GM21825 (cell line): ENCODE data around the gene ZBTB26.

Source experiments
- ATAC-seq: cut with Tn5 transposase; IDR thresholded peaks from one replicate; pipeline ENCODE4 v1.9.1; 2021; ENCODE audit warnings: mild to moderate bottlenecking, moderate library complexity; ENCODE audit not compliant: unreplicated experiment

Gene ZBTB26, protein sequence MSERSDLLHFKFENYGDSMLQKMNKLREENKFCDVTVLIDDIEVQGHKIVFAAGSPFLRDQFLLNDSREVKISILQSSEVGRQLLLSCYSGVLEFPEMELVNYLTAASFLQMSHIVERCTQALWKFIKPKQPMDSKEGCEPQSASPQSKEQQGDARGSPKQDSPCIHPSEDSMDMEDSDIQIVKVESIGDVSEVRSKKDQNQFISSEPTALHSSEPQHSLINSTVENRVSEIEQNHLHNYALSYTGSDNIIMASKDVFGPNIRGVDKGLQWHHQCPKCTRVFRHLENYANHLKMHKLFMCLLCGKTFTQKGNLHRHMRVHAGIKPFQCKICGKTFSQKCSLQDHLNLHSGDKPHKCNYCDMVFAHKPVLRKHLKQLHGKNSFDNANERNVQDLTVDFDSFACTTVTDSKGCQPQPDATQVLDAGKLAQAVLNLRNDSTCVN

GRCh38 chr9:122931226-122932121, at the start of gene ZBTB26:
Gene ZBTB26, minus strand, starts transcription at chr9:122931512. Its CDS starts 11,578 bp downstream, at chr9:122919934.
- ATAC-seq: peak; percentile 93

DNA sequence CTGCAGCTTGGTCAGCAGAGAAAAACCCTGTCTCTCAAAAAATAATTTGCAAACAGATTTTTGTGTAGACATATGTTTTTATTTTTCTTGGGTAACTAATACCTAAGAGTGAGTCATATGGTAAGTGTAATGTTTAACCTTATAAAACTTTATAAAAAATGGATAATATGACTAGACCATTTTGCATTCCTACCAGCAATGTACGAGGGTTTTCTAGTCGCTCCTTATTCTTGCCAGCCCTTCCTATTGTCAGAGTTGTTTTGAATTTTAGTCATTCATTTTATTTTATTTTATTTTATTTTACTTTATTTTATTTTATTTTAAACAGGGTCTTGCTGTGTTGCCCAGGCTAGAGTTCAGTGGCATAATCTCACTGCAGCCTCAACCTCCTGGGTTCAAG, 47.3 kb upstream of the ZBTB26 start:
- no peak for ATAC-seq

- ATAC-seq: no peak
Measured at GRCh38 chr9:122975196-122975595, 43.9 kb upstream of the ZBTB26 start.

DNA sequence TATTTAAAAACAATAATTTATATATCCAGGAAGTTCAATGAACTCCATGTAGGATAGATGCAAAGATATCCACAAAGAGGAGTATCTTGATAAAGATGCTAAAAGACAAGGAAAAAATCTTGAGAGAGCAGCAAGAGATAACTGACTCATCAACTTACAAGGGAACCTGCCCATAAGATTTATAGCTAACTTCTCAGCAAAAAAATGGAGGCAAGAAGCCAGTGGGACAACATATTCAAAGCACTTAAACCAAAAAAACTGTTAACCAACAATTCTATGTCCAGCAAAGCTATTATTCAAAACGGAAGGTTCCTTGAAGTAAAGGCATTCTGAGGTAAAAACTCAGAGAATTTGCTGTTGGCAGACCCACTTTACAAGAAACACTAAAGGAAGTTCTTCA, 29.8 kb upstream of the ZBTB26 start:
- ATAC-seq: no peak

DNA sequence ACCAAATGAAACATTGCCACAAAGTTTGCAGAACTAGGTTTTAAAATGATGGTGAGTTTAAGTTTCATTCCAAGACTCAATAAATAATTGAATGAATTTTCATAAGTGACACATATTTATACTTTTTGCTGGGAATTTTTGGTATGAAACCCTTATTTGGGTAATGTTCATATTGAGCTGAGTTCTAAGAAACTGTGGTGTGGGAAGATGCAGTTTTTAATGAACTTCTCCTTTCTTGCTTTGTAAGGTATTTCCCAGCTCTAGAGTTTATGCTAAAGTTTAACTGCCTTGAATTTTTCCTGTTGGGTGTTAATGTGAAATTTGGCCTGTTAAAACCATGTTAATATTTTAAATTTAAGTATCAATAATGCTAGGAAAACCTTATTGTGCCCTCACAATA, 24.6 kb upstream of the ZBTB26 start:
- no peak for ATAC-seq

DNA sequence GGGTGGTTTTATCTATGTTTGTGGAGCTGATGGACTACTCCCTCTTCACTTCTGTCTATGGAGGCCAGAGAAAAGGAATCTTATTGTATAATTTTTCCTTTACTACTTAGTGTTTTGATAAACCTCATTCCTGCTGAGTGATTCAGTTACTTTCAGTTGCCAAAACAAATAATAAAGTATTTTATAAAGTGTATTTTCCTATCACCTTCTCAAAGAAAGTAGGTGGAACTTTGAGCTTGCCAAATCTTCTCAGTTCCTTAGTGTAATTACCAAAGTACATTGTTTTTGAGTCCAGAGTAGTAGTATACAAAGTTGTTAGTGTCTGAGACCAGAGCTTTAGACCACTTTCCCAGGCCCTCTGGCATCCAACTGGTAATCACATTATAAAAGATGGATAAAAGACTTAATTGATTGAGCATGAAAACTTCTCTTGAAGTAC, 23.0 kb upstream of the ZBTB26 start:
- ATAC-seq: no peak

- ATAC-seq: no peak
Measured at GRCh38 chr9:122951056-122951455, 19.7 kb upstream of the ZBTB26 start.

DNA sequence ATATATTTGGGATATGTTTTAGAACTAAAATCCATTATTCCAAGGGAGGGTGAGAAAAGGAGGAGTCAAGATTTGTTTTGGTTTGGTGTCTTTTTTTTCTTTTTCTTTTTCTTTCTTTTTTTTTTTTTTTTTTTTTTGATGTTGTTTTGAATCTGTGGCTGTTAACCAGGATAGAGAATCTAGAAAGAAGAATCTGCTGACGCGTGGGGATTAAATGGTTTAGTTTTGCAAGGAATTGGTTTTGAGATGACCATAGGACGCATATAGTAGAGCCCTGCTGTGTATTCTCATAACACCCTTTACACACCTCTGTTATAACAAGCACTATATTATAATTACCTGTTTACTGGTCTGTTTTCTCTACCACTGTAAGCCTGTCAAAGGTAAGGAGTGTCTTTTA, 19.0 kb upstream of the ZBTB26 start:
- ATAC-seq: no peak

- no peak for ATAC-seq
Measured at GRCh38 chr9:122949696-122950095, 18.4 kb upstream of the ZBTB26 start.

- ATAC-seq: no peak
Measured at GRCh38 chr9:122948313-122948712, 17.0 kb upstream of the ZBTB26 start.

DNA sequence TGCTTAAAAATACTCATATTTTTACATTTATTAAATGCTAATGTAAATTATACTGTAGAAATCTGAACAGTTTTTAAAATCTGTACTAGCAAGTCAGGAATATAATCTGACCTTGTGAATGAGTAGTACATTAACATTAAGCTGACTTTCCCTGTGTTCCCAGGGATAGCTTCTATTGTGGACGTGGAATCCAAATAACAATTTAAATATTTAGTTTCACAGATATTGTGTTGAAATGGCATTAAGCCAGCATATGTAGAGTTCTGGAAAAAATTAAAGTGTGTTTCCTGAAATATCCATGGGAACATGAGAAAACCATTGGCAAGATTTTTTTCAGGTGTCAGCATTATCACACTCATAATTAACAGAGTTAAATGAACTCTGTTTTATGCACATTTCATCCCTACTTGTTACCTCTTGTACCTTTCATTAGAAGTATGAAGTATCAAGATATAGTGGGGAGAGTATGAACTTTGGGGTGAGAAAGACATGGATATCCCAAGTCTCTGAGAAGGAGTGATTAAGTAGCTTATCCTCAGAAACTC, 15.2 kb upstream of the ZBTB26 start:
- ATAC-seq: no peak

DNA sequence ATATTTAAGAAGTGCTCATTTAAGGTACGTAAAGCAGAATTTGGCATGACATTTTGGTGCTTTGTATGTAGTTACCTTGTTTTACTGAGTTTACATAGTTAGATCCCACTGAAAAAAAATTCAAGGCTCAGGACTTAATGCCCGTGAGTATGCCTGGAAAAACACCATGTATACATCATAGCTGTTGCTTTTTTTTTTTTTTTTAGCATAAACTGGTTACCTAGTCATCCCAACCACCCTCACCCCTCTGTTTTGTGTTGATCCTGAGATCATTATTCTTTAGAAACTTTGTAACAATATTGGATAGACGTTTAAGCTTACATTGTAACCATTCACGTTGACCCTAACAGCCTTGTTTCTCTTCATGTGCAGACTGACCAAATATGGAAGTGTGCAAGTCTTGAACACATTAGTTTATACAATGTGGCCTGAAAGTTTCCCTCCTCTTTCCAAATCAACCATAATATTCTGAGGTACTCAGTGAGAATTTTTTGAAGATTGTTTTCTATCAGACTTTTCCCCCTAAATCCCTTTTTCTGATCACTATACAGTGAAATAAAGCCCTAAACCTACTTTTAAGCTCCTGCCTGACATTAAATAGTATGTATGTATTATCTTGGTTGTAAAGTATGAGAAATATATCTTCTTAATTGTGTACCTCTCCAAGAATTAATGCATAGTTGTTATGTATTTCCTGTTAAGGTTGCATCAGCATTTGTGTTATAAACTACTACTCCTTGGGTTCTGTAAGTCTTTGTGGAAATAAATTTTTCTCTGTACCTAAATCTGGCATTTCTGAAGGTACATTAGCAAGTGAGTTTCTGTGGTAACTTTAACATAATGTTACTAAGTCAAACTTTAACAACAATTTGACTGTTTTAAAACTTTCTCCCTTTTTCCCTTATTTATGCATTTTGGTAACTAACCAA, 13.9 kb upstream of the ZBTB26 start:
- no peak for ATAC-seq

DNA sequence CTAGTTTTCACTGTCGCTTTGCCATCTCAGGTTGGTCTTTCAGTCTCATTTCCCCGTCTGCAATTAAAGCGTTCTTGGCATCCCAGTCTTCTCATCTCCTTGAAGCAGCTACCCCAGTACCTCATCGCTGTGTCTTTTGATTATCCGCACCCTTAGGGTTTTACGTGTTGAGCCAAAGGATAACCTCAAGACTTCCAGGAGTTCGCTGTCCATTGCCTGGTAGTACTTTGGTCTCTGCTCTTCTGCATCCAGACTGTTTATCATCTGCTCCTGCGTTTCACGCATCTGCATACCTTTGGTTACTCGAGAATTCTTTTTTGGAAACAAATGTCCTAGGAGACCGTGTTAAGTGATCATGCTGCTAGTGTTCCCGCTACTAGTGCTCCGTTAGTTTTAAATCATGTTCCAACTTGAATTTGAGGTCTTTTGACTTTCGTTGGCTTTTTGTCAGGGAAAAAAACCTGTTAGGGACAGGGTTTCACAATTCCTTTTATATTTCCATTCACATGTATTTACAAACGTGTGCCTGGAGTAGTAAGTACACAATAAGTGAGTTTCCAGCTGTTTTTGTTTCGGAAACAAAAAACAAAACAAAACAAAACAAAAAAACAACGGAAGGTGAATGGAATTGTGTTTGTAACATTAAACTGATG, 10.4 kb upstream of the ZBTB26 start:
- ATAC-seq: peak; percentile 5

- ATAC-seq: peak; percentile 97
Measured at GRCh38 chr9:122940749-122941581, 9.7 kb upstream of the ZBTB26 start, which contains the start of gene RABGAP1. Gene RABGAP1, plus strand, starts transcription at chr9:122941020. Its CDS starts 16,040 bp downstream, at chr9:122957060.

DNA sequence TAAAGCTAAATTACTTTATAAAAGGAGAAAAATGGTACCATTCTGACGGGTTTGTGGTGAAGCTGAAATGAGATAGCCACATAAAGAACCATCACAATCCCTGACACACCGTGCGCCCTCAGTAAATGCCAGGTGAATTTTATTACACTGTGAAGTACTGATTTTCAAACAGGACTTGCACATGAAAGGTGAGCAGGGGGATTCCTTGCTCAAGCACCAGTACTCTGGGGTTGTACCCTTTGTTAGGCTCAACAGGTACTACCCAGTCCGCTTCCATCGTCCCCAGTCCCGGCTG, 9.1 kb upstream of the ZBTB26 start:
- ATAC-seq: no peak

GRCh38 chr9:122939601-122940000, 8.3 kb upstream of the ZBTB26 start:
- ATAC-seq: no peak

- ATAC-seq: no peak
Measured at GRCh38 chr9:122936883-122937282, 5.6 kb upstream of the ZBTB26 start.

DNA sequence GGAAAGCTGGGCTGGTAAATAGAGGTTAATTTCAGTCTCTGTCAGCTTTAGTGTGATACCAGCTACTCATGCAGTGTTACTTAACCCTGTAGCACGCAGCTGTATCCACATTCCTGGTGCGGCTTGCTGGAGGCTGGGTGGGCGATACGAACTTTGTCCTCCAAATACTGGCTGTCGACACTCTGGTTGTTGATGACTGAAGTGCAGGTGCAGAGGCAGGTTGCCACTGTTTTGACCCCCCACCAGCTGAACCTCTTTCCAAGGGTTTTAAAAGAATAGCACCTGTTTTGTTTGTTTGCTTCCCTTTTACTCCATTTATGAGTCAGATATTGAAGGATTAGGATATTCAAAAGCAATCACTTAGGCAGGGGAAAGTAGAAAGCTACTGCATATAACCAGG, 5.2 kb upstream of the ZBTB26 start:
- no peak for ATAC-seq

GRCh38 chr9:122930541-122931225, 629 bp downstream of the ZBTB26 start:
- ATAC-seq: no peak
